GM12892 (cell line): ENCODE measurements around the gene PTPRN2.

Experiments used
- DNase-seq: peaks from one replicate; pipeline ENCODE4 v3.0.0; 2011; ENCODE audit not compliant: insufficient read length
- FAIRE-seq: peaks from 2 replicates; lab custom pipeline; 2011; peaks lifted over from hg19 to GRCh38; lab: Jason Lieb, UNC
- POLR2A ChIP-seq: IDR thresholded peaks from 2 replicates; pipeline ENCODE4 v1.6.1; 2011; ENCODE audit warnings: low read depth, low read length, control low read depth
- POLR2AphosphoS5 ChIP-seq: IDR thresholded peaks from 2 replicates; pipeline ENCODE4 v1.6.1; 2011; ENCODE audit warnings: low read depth, low read length, control low read depth
- TAF1 ChIP-seq: IDR thresholded peaks from 2 replicates; pipeline ENCODE4 v1.6.1; 2011; ENCODE audit warnings: low read depth, mild to moderate bottlenecking, control low read depth, low read length, borderline replicate concordance

PTPRN2 gene

GRCh38 chr7:158362912-158363905, 224.4 kb downstream of the PTPRN2 start:
- FAIRE-seq, result no peak
- no peak for DNase-seq
- TF ChIP-seq TAF1, result no peak
- no peak for TF ChIP-seq POLR2A
- no peak for TF ChIP-seq POLR2AphosphoS5

- no peak for FAIRE-seq
- no peak for DNase-seq
- no peak for TF ChIP-seq POLR2AphosphoS5
- TF ChIP-seq POLR2A, result no peak
- no peak for TF ChIP-seq TAF1
Observed at GRCh38 chr7:158362001-158362400, 225.6 kb downstream of the PTPRN2 start.

GRCh38 chr7:158361326-158361946, 226.2 kb downstream of the PTPRN2 start:
- FAIRE-seq (no peak), DNase-seq (no peak)
- TF ChIP-seq POLR2A, result no peak
- TF ChIP-seq TAF1, result no peak
- TF ChIP-seq POLR2AphosphoS5, result no peak

- FAIRE-seq, result no peak
- DNase-seq, result no peak
- no peak for TF ChIP-seq TAF1
Observed at GRCh38 chr7:158358926-158359645, 228.5 kb downstream of the PTPRN2 start.

- no peak for DNase-seq
- TF ChIP-seq POLR2A (no peak), TAF1 (no peak), POLR2AphosphoS5 (no peak)
- FAIRE-seq, result no peak
Observed at GRCh38 chr7:158357898-158358821, 229.5 kb downstream of the PTPRN2 start.

- TF ChIP-seq TAF1, result no peak
- no peak for TF ChIP-seq POLR2A
- no peak for TF ChIP-seq POLR2AphosphoS5
- DNase-seq (no peak), FAIRE-seq (no peak)
Observed at GRCh38 chr7:158357106-158357897, 230.3 kb downstream of the PTPRN2 start.

- no peak for FAIRE-seq
- TF ChIP-seq TAF1, result no peak
- no peak for DNase-seq
Observed at GRCh38 chr7:158356454-158356853, 231.2 kb downstream of the PTPRN2 start.

- DNase-seq, result no peak
- TF ChIP-seq POLR2A (no peak), POLR2AphosphoS5 (no peak), TAF1 (no peak)
- FAIRE-seq, result no peak
Observed at GRCh38 chr7:158355456-158356065, 232.1 kb downstream of the PTPRN2 start.

GRCh38 chr7:158354861-158355260, 232.8 kb downstream of the PTPRN2 start:
- FAIRE-seq (no peak), DNase-seq (no peak)
- TF ChIP-seq POLR2AphosphoS5 (no peak), TAF1 (no peak), POLR2A (no peak)
